WTC11 (cell line): Measurements from ENCODE around the gene PDK1.

Source experiments
- CREM ChIP-seq: sonication (generic); formaldehyde crosslinking; IDR thresholded peaks from 2 replicates; pipeline ENCODE4 v1.8.1; 2022; ENCODE audit warnings: mild to moderate bottlenecking, missing genetic modification reagents, moderate library complexity
- CTCF ChIP-seq: fragments of 200-600 bp; IDR thresholded peaks from 2 replicates; pipeline ENCODE4 v1.8.0; 2022; ENCODE audit warnings: antibody characterized with exemption
- ESRRA ChIP-seq: sonication (generic); formaldehyde crosslinking; IDR thresholded peaks from 2 replicates; pipeline ENCODE4 v1.8.1; 2022; ENCODE audit warnings: mild to moderate bottlenecking, missing genetic modification reagents, borderline replicate concordance

- no peak for TF ChIP-seq CTCF
- no peak for TF ChIP-seq CREM (CRISPR knock-in tag)
- TF ChIP-seq ESRRA (CRISPR knock-in tag): no peak
Measured at GRCh38 chr2:172516299-172516698, 39.6 kb upstream of the PDK1 start.
